Right lobe of liver (tissue), 4 donors: ENCODE results near the gene ZC2HC1C.

Experiments used
- CTCF ChIP-seq, 4 donors: fragments of 200-600 bp in 3 of 4; fragments of 450-650 bp in 1 of 4; IDR thresholded peaks; one replicate each; pipeline versions ENCODE4 v1.5.1 to v1.8.0; 2016 to 2022; ENCODE audit warnings: antibody characterized with exemption in 4 of 4, mild to moderate bottlenecking in 2 of 4
- POLR2A ChIP-seq: fragments of 450-650 bp; IDR thresholded peaks from one replicate; pipeline ENCODE4 v1.6.1; 2017; ENCODE audit warnings: antibody characterized with exemption, mild to moderate bottlenecking
- donor health status: DM: no; HTN: no; CAD: no.
- donor health status: DM: no; HTN: no; CAD: no.
- donor health status: DM: no; HTN: yes; CAD: no.

GRCh38 chr14:75051556-75051899 is 17.9 kb upstream of the ZC2HC1C start:
- TF ChIP-seq POLR2A (no peak), CTCF (IDR thresholded peaks at IDR 0.05) (no peak)
